GM18511 (cell line): Measurements from ENCODE around the gene LRP1.

Experiments used
- ATAC-seq: cut with Tn5 transposase; IDR thresholded peaks from one replicate; pipeline ENCODE4 v1.9.1; 2021; ENCODE audit warnings: mild to moderate bottlenecking, moderate library complexity; ENCODE audit not compliant: unreplicated experiment

The LRP1 gene

GRCh38 chr12:57220770-57221168 lies 92.5 kb downstream of the LRP1 start:
- no peak for ATAC-seq

- no peak for ATAC-seq
These were observed 93.1 kb downstream of the LRP1 start for GRCh38 chr12:57221169-57221917.

DNA sequence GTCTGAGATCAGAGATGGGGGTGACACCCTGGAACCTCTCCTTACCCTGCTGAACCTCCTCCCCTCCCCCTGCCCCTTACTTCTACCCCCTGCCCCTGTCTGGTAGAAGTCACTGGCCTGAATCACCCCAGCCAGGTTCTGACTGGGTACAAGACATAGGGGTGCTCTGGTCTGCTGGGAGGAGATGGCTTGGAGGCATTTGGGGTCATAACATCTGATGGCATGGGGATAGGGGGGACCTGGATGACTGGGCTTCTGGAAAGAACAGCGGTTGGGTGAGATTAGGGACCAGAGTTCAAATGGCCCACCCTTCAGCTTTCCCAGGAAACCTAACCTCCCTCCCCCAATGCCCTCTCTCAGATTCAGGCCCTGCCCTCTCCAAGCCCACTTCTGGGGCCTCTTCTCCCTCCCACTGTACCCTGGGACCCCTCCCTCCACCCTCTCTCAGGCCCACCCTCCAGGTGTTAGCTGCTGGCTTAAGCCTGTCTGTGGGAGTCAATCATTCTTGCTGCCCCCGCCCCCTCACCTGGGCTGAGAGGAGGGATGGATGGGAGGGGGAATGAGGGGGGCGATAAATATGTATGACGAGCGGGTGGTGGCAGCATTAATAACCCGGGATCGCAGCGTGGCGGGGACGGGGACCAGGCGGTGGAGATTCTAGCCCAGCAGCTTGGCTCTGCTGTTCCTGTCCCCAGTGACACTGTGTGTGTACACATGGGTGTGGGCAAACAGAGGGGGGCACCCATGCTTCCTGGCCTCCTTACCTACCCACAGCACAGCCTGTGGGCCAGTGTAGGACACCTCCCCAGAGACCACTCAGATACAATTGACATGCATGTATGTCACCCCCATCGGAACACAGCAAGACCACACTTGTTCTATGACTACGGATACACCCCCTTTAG lies 94.3 kb downstream of the LRP1 start:
- ATAC-seq: no peak

- ATAC-seq: no peak
These were observed 95.2 kb downstream of the LRP1 start for GRCh38 chr12:57223191-57224165.

GRCh38 chr12:57224278-57224972 lies 96.1 kb downstream of the LRP1 start:
- ATAC-seq: no peak

- peak; percentile 46 for ATAC-seq
These were observed 96.8 kb downstream of the LRP1 start for GRCh38 chr12:57224973-57225679.

DNA sequence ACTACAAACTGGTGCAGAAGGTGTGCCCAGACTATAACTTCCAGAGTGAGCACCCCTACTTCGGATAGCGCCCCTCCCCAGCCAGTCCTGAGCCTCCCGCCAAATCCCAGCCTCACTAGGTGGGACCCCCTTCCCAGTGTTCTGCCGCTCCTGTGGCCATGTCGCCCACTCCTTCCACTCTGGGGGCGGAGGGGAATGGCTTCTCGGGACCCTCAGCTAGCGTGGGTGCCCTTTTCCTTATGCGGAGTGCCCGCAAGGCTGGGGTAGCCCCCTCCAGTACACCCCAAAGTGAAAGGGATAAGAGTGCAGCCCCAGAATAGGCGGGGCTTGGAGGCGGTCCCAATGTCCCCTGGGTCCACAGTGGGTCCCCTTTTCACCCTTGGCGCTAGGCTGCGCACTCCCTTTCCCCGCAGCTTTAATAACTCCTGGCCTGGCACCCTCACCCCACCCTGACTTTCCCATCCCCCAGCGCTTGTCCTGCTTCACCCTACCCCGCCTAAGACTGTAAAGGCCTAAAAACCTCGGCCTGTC lies 97.5 kb downstream of the LRP1 start:
- ATAC-seq: no peak

DNA sequence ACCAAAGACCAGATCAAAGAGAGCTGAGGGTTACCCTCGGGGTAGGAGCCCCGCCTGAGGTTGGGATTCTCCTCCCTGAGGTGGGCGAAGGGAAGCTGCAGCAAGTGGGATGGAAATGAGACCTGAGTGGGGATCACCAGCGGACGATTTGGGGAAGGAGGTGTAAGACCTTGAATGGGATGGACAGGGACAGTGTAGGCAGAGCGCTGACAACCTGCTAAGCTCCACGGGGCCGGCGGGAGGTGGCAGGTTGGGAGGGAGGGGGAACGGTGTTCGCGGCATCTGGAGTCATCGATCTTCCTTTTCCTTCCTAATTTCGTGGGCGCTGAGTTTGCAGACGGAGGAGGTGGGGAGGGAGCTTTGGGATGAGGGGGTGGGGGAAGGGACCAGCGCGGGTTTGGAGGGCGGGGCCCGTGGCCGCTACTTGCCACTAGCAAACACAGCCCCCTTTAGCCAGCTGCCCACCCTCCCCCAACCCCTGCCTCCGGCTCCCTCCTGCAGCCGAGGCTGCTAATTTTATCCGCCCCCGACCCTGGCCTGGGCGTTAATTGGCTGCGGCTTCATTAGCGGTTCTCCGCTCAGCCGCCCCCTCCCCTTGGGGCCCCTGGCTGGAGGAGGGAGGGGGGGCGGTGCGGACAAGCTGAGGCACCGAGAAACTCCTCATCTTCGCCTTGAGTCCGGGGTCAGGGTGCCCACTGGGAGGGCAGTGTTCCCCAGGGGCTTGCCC lies 98.5 kb downstream of the LRP1 start:
- no peak for ATAC-seq

DNA sequence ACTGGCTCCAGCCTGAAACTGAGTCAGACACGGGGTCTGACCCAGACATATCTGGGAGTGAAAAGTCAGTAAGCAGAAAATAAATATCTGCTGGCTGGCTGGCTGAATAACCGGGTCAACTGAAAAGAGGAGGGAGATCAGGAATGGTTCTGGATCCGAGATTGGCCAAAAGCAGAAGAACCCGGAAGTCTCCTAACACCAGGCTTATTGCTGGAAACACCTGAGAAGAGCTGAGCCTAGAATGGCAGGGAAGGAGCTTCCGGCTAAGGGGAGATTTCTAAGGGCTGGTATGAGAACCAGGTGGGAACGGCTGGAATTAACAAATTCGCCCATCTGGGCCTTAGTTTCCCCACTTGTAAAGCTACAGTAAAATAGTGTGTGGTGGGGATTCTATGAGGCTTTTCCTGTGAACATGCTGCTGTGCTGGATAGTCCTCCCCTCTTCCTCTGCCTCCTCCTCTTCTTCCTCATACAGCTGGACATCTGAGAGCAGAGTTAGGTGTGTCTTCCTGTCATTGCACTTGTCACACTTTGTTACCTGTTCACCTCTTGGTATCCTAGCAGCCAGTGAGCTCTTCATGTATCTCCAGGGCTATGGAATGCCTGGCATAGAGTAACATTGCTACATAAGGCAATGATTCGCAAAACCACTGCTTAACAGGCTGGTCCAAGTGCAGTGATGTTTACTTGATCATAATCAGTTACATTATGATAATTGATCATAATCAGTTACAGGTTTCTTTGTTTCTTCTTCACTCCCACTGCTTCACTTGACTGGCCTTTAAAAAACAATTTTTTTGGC lies 99.2 kb downstream of the LRP1 start:
- ATAC-seq: no peak

DNA sequence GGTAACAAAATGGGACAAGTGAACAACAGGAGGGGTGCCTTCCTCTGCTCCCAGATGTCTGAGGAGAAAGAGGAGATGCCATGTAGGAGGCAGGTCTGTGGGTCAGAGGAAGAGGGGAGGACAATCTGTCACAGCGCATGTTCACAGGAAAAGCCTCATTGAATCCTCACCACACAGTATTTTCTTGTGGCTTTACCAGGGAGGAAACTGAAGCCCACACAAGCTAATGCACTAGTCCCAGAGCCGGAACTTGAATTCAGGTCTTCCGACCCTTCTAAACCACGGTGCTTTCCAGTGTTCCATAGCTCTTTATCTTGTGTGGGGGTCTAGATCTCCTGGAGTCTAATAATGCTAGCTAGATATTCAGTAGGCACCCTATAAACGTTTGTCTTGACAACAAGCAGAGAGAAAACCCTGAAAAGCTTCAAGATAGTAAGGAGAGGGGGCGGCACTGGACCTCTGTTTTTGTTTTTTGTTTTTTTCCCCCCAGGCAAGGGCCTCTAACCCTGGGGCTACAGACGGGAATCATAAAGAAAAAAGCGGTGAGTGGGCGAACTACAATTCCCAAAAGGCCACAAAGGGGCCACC lies 100.9 kb downstream of the LRP1 start:
- peak; percentile 6 for ATAC-seq

DNA sequence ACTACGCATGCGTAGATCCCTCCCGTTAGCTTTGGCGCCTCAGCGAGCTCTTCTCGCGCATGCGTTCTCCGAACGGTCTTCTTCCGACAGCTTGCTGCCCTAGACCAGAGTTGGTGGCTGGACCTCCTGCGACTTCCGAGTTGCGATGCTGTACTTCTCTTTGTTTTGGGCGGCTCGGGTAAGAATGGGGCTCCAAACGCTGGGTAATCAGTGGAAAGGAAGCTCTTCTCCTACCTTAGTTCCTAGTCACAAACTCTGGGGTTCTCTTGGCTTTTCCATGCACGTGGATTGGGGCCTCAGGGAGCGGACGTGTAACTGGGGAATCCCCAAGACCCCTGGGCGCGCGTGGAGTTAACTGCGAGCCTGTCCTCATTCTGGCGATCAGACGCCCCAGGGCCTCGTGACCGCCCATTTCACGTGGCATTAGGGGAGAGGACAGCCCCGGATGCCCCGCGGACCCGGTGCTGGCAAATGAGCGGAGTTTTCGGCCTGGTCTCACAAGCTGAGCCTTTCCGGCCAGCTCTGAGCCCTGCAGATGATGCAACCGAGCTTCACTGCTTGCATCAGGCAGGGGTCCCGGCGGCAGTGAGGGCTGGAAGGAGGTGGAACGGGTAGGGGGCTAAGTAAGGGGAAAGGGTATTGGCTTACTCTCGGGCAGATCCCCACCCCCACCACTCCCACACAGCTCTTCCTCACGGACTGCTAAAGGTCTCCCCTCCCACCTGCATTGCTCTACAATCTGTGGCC lies 101.5 kb downstream of the LRP1 start, which contains the start of gene SHMT2:
TSS of gene SHMT2 (plus strand) at position 78 of the 747 bp plus-strand sequence. CDS start at position 146, 68 bp downstream.
- peak; percentile 51 for ATAC-seq

DNA sequence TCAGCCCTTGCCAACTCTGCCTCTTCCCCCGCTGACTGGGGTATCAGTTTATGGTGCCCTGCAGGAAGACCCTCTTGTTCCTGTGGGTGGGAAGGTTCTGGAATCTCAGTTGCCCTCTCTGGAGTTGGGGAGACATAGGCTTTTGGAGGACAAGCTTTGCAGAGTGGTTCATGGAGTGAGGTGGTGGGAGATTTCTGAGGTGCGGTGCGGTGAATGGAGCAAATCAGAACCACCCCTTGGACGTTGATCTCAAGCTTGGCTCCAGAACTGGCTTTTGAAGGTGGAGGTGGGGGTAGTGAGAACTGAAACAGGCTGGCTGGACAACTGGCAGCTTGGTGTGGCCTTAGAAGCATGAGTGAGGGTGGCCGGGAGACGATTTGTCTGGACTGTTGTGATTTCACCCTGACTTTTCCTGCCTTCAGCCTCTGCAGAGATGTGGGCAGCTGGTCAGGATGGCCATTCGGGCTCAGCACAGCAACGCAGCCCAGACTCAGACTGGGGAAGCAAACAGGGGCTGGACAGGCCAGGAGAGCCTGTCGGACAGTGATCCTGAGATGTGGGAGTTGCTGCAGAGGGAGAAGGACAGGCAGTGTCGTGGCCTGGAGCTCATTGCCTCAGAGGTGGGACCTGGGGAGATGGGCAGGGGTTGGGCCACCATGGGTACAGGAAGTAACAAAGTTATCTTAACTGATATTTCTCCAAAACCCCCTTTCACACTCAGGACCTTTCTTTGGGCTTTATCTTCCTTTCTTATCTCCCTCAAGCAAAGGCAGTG lies 102.3 kb downstream of the LRP1 start:
- no peak for ATAC-seq

DNA sequence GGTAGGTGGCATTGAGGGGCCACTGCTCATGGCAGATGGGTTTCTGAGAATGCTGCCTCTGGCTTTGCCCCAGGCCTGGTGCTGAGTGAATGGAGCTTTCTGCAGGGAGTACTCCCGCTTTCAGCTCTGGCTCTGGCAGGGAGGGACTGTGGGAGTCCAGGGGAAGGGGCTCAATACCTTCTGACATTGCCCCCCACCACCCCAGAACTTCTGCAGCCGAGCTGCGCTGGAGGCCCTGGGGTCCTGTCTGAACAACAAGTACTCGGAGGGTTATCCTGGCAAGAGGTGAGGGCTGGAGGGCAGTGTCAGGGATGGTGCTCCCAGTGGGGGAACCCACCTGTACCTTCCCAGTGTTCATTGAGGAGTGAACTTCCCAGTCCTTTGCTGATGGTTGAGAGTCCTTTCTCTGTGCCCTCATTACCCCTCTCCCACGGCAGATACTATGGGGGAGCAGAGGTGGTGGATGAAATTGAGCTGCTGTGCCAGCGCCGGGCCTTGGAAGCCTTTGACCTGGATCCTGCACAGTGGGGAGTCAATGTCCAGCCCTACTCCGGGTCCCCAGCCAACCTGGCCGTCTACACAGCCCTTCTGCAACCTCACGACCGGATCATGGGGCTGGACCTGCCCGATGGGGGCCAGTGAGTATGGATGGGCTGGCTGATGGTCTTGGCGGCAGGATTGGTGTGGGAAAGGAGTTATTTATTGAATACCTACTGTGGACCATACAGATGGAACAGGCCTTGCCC lies 103.2 kb downstream of the LRP1 start:
- no peak for ATAC-seq

DNA sequence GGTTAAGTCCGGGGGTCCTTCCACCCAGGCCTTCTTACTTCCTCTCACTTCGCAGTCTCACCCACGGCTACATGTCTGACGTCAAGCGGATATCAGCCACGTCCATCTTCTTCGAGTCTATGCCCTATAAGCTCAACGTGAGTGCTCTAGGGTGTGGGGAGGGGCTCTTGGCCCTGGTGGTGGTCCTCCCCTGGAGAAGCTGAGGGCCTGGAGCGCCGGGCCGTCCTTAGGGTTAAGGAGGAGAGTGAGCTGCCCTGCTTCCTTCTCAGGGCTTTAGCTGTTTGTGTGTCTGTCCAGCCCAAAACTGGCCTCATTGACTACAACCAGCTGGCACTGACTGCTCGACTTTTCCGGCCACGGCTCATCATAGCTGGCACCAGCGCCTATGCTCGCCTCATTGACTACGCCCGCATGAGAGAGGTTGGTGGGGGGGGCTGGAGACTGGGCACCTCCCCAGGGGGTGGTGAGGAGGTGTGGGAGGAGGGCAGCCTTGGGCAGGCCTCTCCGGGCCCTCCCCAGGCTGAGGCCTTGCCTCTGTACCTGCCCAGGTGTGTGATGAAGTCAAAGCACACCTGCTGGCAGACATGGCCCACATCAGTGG lies 104.0 kb downstream of the LRP1 start:
- no peak for ATAC-seq
